Mesenteric fat pad (tissue), 1 donor: ENCODE results near the gene C1QTNF5. TPM values are rescaled to one million over a fixed set of nuclear protein-coding genes. Genes with fewer than 3 reads are reported as not detected.

Source experiments
- DNase-seq: peaks from one replicate; pipeline ENCODE4 v3.0.0-alpha.2; 2020; ENCODE audit warnings: low spot score
- total RNA-seq: library from RNA; stranded (reverse); fragmentation: NEBNext Ultra II Directional; extraction: Animal tissue kit (Norgen Biotek cat#: 25700); gene quantifications from one replicate; pipeline ENCODE4 v1.2.1, GENCODE V29; 2021
- donor health status: DM: yes; HTN: yes; CAD: no.

C1QTNF5 gene
- total RNA-seq, 1 donor from 2014 or later: 52.9 TPM

GRCh38 chr11:119338318-119338890, 2.3 kb downstream of the C1QTNF5 start:
- DNase-seq: no peak

- no peak for DNase-seq
Measured at GRCh38 chr11:119337581-119338317, 2.9 kb downstream of the C1QTNF5 start.

DNA sequence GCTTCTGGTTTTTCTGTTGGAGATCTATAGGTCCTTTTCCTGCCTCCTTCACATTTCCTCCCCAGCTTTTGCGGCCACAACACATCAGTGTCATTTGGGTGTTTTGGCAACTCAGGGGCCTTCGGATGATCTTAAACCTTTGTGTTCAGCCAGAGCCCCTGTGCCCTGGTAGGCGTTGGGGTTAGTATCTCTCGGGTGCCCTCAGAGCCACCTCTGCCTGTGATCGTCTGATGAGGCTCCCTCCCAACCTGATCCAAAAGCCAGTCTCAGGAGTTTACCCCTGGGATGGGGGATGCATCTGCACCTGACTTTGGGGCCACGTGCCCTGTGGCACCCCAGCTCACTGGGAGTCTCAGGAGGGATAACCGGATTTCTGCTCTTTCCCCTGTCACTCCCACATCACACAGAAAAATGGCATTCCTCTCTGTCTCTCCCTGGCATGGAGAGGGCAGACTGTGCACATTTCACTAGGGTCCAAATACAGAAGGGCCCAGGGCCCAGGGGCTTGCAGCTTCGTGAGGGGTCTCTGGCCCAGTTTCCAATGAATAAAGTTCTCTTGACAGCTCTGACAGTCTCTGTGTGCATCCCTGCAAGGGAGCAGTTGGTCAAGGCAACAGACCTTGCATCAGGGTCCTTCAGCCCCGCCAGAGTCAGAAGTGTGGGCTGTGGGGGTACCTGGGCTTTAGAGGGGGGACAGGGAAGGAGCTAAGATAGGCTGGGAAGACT, 3.8 kb downstream of the C1QTNF5 start:
- no peak for DNase-seq

- no peak for DNase-seq
Measured at GRCh38 chr11:119335655-119336543, 4.8 kb downstream of the C1QTNF5 start.

DNA sequence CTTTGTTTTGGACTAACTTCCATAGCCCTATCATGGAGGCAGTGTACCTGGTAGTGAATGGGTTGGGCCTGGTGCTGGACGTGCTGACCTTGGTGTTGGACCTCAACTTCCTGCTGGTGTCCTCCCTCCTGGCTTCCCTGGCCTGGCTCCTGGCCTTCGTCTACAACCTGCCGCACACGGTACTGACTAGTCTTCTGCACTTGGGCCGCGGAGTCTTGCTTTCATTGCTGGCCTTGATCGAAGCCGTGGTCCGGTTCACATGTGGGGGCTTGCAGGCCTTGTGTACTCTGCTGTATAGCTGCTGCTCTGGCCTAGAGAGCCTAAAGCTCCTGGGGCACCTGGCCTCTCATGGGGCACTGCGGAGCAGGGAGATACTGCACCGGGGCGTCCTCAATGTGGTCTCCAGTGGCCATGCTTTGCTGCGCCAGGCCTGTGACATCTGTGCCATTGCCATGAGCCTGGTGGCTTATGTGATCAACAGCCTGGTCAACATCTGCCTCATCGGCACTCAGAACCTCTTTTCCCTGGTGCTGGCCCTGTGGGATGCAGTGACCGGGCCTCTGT, 5.5 kb downstream of the C1QTNF5 start:
- DNase-seq: no peak

DNA sequence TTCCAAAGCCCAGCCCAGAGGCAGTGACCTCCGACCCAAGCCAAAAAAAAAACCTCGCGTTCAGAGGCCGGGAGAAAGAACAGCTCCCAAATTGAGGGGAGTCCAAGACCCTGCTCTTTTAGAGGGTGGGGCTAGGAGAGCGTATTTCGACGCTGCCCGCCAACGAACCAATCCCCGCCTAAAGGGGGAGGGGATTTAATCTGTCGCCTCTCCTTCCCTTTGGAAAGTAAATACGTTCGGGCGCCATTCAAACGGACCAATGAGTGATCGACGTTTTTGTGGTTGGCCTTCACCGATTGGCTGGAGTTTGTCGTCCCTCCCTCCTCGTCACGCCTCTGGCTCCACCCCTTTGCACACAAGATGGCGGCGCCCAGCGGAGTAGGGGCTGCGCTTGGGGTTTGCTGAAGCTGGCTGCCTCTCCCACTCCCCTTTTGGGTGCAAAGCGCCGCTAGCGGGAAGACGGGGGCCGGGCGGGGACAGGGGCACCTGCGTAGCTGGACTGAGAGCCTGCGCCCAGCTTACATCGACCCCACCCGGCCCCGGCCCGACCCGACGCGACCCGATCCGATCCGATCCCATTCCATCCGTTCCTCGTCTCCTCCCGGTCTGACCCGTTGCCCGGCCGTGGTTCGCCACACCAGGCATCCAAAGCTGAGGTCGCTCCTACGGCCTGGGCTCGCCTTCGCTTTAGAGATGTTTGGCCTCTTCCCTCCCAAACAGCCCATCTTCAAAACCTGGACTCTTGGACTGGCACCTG, 6.3 kb downstream of the C1QTNF5 start, which contains the start of gene RNF26:
RNF26 (plus strand) TSS at position 354 of the 757 bp plus-strand sequence. CDS start 596 bp downstream, outside the sequence.
- peak; percentile 95 for DNase-seq

GRCh38 chr11:119332111-119332765, 8.4 kb downstream of the C1QTNF5 start:
- DNase-seq: no peak

DNA sequence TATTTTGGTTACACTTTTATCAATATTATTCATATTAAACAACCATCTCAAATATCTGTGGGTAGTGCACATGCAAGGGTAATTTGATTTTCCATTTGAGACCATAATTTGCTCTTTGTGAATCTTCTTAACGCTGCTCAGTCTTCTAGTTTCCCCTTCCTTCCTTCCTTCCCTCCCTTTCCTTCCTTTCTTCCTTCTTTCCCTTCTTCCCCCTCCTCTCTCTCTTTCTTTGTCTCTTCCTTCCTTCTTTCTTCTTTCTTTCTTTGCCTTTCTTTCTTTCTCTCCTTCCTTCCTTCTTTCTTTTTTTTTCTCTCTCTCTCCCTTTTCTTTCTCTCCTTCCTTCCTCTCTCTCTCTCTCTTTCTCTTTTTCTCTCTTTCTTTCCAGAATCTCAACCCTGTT, 10.4 kb downstream of the C1QTNF5 start:
- no peak for DNase-seq

DNA sequence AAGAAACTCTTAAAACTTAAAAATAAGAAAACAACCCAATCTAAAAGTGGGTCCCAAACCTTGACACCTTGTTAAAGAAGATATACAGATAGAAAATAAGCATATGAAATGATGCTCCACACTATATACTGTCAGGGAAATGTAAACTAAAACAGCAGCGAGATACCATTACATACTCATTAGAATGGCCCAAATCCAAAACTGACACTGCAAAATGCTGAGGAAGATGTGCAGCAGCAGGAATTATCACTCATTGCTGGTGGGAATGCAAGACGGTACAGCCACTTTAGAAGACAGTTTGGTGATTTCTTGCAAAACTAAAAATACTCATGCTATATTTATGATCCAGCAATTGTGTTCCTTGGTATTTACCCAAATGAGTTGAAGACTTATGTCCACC, 11.4 kb downstream of the C1QTNF5 start:
- no peak for DNase-seq

DNA sequence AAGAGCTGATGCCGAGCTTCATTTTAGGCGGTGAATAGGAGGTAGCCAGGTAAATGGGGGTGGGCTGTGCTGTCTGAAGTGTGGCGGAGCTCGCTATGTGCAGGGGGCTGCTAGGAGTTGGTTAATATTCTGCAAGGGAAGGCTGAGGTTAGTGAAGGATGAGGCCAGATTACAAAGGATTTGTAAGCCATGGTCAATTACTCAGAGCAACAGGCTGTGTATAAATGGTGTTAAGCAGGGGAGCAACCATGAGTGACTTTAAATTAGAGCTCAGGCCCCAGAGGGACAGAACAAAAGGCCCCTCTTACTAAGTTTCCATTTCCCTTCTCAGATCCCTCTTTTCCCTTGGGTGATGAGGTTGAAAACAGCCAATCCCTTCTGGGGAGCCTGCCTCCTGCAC, 16.5 kb downstream of the C1QTNF5 start:
- no peak for DNase-seq

- DNase-seq: peak; percentile 89
Measured at GRCh38 chr11:119323532-119324033, 17.1 kb downstream of the C1QTNF5 start.

GRCh38 chr11:119322921-119323531, 17.7 kb downstream of the C1QTNF5 start:
- DNase-seq: no peak

- no peak for DNase-seq
Measured at GRCh38 chr11:119322360-119322739, 18.3 kb downstream of the C1QTNF5 start.

GRCh38 chr11:119320776-119321524, 19.7 kb downstream of the C1QTNF5 start:
- peak; percentile 90 for DNase-seq

DNA sequence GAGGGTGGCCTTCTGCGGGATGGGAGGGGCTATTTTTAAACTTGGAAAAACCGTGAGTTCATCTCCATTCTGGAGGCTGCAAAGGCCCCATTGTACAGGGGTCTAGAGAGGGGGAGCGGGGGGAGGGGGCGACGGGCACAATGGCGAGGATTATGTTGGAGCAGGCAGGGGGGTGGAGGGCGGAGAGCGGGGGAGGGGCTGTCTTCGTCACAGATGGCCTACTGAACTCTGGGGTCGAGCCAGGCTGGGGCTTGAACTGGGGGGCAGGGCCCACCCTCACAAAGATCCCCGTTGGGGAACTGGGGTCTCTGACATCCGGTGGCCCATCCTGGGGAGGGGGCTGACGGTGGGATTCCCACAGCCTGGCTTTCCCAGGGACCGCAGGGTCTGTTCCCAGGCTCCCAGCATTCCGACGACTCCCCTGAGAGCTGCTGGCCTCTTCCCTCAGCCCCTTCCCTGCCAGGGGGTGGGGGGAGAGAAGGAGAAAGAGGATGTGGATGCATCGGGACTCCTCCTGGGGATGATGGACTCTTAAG, 20.4 kb downstream of the C1QTNF5 start:
- no peak for DNase-seq

GRCh38 chr11:119319700-119320239, 20.9 kb downstream of the C1QTNF5 start:
- no peak for DNase-seq

DNA sequence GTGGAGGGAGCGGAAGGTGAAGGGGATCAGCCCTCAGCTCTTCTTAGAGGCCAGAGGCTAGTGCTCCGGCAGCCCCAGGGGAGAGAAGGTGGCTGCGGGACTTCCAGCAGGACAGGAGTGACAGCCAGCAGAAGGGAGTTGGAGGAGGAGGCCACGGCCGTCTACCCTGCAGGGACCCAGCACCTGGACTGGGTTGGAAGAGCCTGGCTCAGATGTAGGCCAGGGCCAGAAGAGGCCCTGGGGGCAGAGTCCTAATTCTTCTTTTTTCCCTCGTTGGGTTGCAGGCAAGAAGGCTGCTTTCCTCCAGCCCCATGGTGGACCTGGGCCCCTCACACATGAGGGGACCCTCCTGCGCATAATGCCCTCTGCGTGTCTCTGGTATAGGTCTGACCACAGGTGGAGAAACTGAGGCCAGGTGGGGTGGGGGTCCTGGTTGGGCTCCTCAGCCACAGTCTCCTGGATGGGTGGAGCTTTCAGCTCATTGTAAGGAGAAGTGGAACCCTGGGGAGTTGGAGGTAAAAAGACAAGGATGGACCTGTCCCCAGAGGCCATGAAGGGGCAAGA, 21.5 kb downstream of the C1QTNF5 start:
- DNase-seq: no peak
